HG02642 (cell line): ENCODE measurements around the gene FABP3.

Experiments used
- ATAC-seq: cut with Tn5 transposase; IDR thresholded peaks from one replicate; pipeline ENCODE4 v1.9.1; 2021; ENCODE audit warnings: mild to moderate bottlenecking; ENCODE audit not compliant: unreplicated experiment, poor library complexity

The FABP3 gene

GRCh38 chr1:31374511-31375196 lies 1.8 kb upstream of the FABP3 start:
- ATAC-seq: no peak

- ATAC-seq: no peak
Measured at GRCh38 chr1:31373897-31374486, 1.1 kb upstream of the FABP3 start.

DNA sequence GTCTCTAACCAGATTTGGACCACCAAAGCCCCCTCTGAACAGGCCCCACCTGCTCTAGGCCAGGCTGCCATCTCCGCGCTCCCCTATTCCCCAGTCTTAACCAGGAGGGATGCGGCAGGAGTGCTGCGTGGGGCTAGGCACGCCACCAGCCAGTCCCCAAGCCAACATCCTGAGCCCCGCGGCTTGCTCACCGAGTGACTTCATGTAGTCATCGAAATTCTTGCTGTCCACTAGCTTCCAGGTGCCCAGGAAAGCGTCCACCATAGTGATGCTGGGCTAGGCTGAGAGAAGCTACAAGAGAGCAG lies 173 bp downstream of the FABP3 start:
- ATAC-seq: no peak

GRCh38 chr1:31372051-31372450 lies 825 bp downstream of the FABP3 start:
- no peak for ATAC-seq

GRCh38 chr1:31371121-31371959 lies 1.5 kb downstream of the FABP3 start:
- no peak for ATAC-seq

GRCh38 chr1:31370565-31370964 lies 2.3 kb downstream of the FABP3 start:
- ATAC-seq: no peak

DNA sequence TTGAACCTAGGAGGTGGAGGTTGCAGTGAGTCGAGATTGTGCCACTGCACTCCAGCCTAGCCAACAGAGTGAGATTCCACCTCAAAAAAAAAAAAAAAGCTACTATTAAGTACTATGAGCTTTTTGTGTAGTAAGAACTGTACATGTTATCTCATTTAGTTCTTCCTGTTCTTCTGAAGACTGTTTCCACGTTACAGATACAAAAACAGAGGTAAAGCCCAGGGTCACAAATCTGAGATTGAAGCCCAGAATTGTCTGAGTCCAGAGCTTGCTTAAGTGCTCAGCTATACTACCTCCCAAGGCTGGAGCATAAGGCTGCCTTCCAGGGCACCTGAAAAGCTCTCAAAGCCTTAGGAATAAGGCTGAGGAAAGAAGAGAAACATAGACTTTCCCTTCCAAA lies 2.9 kb downstream of the FABP3 start:
- no peak for ATAC-seq

GRCh38 chr1:31368611-31369107 lies 4.2 kb downstream of the FABP3 start:
- no peak for ATAC-seq

DNA sequence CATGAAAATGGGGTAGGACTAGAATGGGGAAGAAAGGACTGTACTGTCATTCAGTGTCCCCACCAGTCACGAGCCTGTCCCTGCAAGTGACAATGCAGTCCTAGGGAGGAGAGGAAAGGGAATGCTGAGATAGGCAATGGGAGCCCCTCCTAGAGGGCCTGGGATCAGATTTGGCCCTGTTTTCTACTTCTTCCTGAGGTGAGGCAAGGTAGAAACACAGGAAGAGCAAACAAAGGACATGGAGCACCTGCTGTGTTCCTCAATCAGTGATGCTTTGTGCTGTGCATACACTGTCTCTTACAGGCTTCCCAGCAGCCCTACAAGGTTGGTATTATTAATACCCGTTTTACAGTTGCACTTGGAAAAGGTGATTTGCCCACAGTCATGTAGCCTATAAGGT lies 6.1 kb downstream of the FABP3 start:
- no peak for ATAC-seq

- ATAC-seq: no peak
Measured at GRCh38 chr1:31364561-31365250, 8.2 kb downstream of the FABP3 start.

DNA sequence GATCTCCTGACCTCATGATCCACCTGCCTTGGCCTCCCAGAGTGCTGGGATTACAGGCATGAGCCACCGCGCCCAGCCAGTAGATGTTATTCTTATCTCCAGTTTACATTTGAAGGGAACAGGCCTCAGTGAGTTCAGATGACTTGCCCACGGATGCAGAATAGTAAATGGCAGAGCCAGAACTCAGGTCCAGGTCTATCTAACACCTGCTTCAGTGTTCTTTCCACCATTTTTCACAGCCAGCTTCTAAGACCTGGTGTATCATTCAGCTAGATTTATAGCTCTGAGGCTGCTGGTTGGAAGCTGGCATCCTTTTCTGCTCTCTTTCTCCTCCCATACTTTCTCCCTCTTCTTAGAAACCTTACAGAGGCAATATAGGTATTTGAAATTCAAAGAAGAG lies 10.8 kb downstream of the FABP3 start:
- ATAC-seq: no peak

DNA sequence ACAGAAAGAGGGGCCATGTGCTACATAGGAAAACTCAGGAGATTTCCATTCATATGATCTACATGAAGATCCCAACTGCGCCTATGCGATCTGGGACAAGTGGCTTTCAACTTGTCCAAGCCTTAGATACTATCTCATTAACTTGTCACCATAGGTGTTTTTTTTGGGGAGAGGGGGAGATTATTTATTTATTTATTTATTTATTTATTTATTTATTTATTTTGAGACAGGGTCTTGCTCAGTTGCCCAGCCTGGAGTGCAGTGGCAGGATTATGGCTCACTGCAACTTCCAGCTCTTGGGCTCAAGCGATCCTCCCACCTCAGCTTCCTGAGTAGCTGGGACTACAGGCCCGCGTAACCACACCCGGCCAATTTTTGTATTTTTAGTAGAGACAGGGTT lies 11.3 kb downstream of the FABP3 start:
- ATAC-seq: no peak

GRCh38 chr1:31356427-31356826 lies 16.4 kb downstream of the FABP3 start:
- no peak for ATAC-seq

DNA sequence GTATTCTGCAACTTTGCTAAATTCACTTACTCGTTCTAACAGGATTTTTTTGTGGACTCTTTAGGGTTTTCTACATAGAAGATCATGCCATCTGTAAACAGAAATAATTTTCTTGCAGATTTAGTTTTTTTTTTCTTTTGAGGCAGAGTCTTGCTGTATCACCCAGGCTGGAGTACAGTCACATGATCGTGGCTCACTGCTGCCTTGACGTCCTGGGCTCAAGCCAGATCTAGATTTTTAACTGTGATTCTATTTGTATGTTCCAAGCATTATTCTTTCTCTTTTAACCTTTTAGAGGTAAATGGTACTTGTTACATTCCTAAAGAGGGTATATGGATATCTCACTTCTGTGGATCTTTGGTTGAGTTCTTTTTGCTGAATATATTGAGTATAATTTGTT lies 18.6 kb downstream of the FABP3 start:
- no peak for ATAC-seq

DNA sequence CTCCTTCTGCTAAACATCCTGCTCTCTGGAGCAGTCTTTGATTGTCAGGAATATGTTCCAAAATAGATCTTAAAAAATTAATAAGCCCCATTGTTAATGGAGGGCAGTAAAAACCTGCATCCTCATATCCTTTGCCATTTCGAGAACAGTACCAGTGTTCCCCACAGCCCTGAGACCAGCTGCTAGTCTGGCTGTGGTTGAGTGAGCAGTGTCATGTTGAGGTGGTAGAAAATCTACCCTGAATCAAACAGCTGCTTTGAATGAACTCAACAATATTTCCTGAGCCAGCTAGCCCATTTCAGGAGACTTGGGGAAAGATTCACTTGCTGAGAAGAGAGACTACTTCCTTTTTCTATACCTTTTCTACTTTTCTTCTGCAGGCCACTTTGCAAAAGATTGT lies 24.4 kb downstream of the FABP3 start:
- ATAC-seq: peak; percentile 57

DNA sequence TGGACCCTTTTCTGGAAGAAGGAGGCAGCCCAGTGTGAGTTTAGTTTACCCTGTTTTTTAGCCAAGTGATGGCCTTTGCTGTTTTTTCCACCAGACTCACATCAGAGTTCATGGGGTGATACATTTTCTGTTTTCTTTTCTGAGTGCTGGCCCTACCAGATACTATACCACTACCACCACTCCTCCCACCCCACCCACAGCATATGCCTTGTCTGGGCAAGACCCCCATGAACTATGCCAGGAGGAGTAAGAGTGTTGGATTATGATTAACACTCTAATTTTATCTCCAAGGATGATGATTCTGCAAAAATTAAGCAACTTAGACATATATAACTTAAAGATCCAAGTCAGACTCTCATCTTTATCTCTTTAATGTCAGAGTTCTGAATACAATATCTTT lies 26.1 kb downstream of the FABP3 start:
- ATAC-seq: no peak

DNA sequence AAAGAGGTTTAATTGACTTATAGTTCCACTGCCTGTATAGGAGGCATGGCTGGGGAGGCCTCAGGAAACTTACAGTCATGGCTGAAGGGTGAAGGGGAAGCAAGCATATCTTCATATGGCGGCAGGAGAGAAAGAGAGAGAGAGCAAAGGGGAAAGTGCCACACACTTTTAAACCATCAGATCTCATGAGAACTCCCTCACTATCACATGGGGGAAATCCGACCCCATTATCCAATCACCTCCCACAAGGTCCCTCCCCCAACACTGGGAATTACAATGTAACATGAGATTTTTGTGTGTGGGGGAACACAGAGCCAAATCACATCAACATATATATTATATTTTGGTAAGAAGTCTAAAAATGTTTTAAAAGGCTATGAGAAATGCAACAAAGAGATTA lies 27.2 kb downstream of the FABP3 start:
- no peak for ATAC-seq

- no peak for ATAC-seq
Measured at GRCh38 chr1:31344503-31344902, 28.4 kb downstream of the FABP3 start.

DNA sequence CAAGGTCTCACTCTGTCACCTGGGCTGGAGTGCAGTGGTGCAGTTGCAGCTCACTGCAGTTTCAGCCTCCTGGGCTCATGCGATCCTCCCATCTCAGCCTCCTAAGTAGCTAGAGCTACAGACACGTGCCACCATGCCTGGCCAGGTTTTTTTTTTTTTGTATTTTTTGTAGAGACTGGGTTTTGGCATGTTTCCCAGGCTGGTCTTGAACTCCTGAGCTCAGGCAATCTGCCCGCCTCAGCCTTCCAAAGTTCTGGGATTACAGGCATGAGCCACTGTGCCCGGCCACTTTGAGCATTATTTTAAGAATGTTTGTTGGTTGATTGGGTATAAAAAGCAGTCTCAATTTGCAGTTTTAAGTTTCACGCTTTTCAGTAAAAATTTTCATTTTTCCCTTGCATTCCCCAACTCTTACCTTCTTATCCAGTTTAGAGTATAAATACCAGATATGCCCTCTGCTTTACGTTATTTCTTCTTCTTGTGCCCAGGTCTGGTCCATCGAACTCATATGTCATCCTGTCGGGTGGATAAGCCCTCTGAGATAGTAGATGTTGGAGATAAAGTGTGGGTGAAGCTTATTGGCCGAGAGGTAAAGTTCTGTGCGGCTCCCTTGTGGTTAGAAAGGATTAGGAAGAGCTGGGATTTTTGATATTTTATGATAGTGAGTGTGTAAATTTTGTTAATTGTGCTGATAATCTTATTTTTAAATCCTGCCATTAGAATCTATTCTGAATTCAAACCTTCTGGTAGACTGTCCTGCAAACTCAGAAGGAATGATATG lies 36.0 kb downstream of the FABP3 start:
- ATAC-seq: no peak

DNA sequence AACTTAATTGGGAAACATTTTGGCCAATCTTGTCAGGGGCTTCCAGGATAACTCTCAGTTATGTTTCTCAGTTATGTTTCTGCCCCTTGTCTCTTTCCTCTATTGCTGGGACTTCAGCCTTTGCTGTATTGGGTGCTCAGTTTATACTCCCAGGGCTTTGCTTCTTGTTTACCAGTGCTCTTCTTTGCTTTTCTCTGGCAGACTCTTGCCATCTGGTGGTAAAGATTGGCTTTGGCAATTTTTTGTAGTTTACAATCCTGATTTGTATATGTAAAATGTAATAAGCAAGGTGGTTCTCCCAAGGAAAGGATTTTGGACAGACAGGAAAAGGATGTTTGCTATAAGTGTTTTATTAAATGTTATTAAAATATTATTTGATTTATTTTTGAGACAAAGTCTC lies 37.9 kb downstream of the FABP3 start:
- no peak for ATAC-seq
